IMR-90 (cell line): ENCODE data around the gene CRY2. TPM values are rescaled to one million over a fixed set of nuclear protein-coding genes. Genes with fewer than 3 reads are reported as not detected.

Source experiments
- ATAC-seq: fragments of 200-7000 bp; cut with Tn5 transposase; 2 replicates; pipeline ENCODE4 v1.9.1; 2020; ENCODE audit warnings: low read depth, mild to moderate bottlenecking, moderate library complexity
- BruUV-seq: library from RNA; stranded (reverse); fragments of 400-500 nt; replicated peaks from 2 replicates; lab custom pipeline; 2021; lab: Mats Ljungman, UMichigan
- CTCF ChIA-PET: fragments of 300-600 bp; formaldehyde crosslinking; extraction: SDS; loops from one replicate; lab custom pipeline; 2021; ENCODE audit warnings: antibody characterized with exemption; lab: Yijun Ruan, JAX
- POLR2A ChIA-PET: fragments of 300-600 bp; sonication (Branson Sonifier 250); formaldehyde crosslinking; loops from one replicate; lab custom pipeline; 2022; ENCODE audit warnings: antibody characterized with exemption; ENCODE audit not compliant: unreplicated experiment; lab: Charles Lee
- DNase-seq: peaks from one replicate; pipeline ENCODE4 v3.0.0; 2013
- H2AFZ ChIP-seq: replicated peaks from 2 replicates; pipeline ENCODE3; 2013; ENCODE audit warnings: low read length, mild to moderate bottlenecking; ENCODE audit not compliant: poor library complexity
- H2AK5ac ChIP-seq: 2 replicates; pipeline ENCODE4 v1.6.1; 2013; ENCODE audit warnings: low read depth, low read length, inconsistent platforms
- H2AK9ac ChIP-seq: replicated peaks from 2 replicates; pipeline ENCODE3; 2013; ENCODE audit warnings: mild to moderate bottlenecking, low read depth, low read length, moderate library complexity; ENCODE audit not compliant: poor library complexity
- H2BK120ac ChIP-seq: 2 replicates; pipeline ENCODE4 v1.6.1; 2013; ENCODE audit warnings: low read depth, low read length, inconsistent platforms
- H2BK15ac ChIP-seq: 3 replicates; pipeline ENCODE4 v1.6.1; 2013; ENCODE audit warnings: low read depth, low read length, inconsistent platforms
- H2BK20ac ChIP-seq: 2 replicates; pipeline ENCODE4 v1.6.1; 2013; ENCODE audit warnings: low read depth, mild to moderate bottlenecking, inconsistent platforms, low read length, moderate library complexity
- H2BK5ac ChIP-seq: 2 replicates; pipeline ENCODE4 v1.6.1; 2013; ENCODE audit warnings: mild to moderate bottlenecking, low read depth, low read length, inconsistent platforms; ENCODE audit not compliant: poor library complexity, severe bottlenecking
- H3K14ac ChIP-seq: replicated peaks from 2 replicates; pipeline ENCODE4 v1.6.1; 2013; ENCODE audit warnings: low read depth, low read length, inconsistent platforms
- H3K18ac ChIP-seq: 2 replicates; pipeline ENCODE4 v1.6.1; 2013; ENCODE audit warnings: low read depth, low read length, control low read depth
- H3K23ac ChIP-seq: 2 replicates; pipeline ENCODE4 v1.6.1; 2013; ENCODE audit warnings: low read depth, low read length, inconsistent platforms
- H3K27ac ChIP-seq: 2 replicates; pipeline ENCODE4 v1.5.1; 2013; ENCODE audit warnings: mild to moderate bottlenecking, control low read depth, low read length; ENCODE audit not compliant: insufficient read depth
- H3K27me3 ChIP-seq: 2 replicates; pipeline ENCODE4 v1.6.1; 2013; ENCODE audit warnings: low read length; ENCODE audit not compliant: control insufficient read depth, insufficient read depth
- H3K36me3 ChIP-seq: 2 replicates; pipeline ENCODE4 v1.6.1; 2013; ENCODE audit warnings: low read length, mixed read lengths; ENCODE audit not compliant: control insufficient read depth, insufficient read depth
- H3K4ac ChIP-seq: 2 replicates; pipeline ENCODE4 v1.6.1; 2013; ENCODE audit warnings: low read depth, low read length, inconsistent platforms
- H3K4me1 ChIP-seq: 2 replicates; pipeline ENCODE4 v1.6.1; 2013; ENCODE audit warnings: low read length, mixed read lengths; ENCODE audit not compliant: control insufficient read depth, insufficient read depth
- H3K4me2 ChIP-seq: 2 replicates; pipeline ENCODE4 v1.6.1; 2013; ENCODE audit warnings: low read depth, mild to moderate bottlenecking, control low read depth, low read length, moderate library complexity
- H3K4me3 ChIP-seq: 2 replicates; pipeline ENCODE4 v1.5.1; 2013; ENCODE audit warnings: low read depth, mild to moderate bottlenecking, control low read depth, low read length, moderate library complexity; ENCODE audit not compliant: insufficient read depth
- H3K56ac ChIP-seq: 2 replicates; pipeline ENCODE4 v1.6.1; 2013; ENCODE audit warnings: low read length, inconsistent platforms; ENCODE audit not compliant: insufficient read depth; ENCODE audit errors: extremely low read depth
- H3K79me1 ChIP-seq, 2 experiments: 2 replicates each; pipeline ENCODE4 v1.6.1; 2013; ENCODE audit warnings: low read length in 2 of 2, inconsistent platforms in 1 of 2, low read depth in 1 of 2
- H3K9ac ChIP-seq: 2 replicates; pipeline ENCODE4 v1.6.1; 2013; ENCODE audit warnings: low read depth, low read length, control low read depth
- H3K9me1 ChIP-seq: 2 replicates; pipeline ENCODE4 v1.6.1; 2013; ENCODE audit warnings: low read length, inconsistent platforms; ENCODE audit not compliant: insufficient read depth
- H3K9me3 ChIP-seq: 2 replicates; pipeline ENCODE4 v1.6.1; 2013; ENCODE audit warnings: low read length; ENCODE audit not compliant: control insufficient read depth, insufficient read depth
- H4K20me1 ChIP-seq: 2 replicates; pipeline ENCODE4 v1.6.1; 2013; ENCODE audit warnings: low read length, inconsistent platforms; ENCODE audit not compliant: insufficient read depth
- H4K5ac ChIP-seq: 2 replicates; pipeline ENCODE4 v1.6.1; 2013; ENCODE audit warnings: mild to moderate bottlenecking, low read depth, low read length, control low read depth
- H4K8ac ChIP-seq, 2 experiments: 2 replicates each; pipeline ENCODE4 v1.6.1; 2013; ENCODE audit warnings: low read depth in 2 of 2, low read length in 2 of 2, control low read depth in 1 of 2, inconsistent platforms in 1 of 2
- H4K91ac ChIP-seq: 2 replicates; pipeline ENCODE4 v1.6.1; 2013; ENCODE audit warnings: low read depth, low read length, inconsistent platforms; ENCODE audit not compliant: insufficient read depth
- CTCF ChIP-seq: conservative IDR thresholded peaks from 2 replicates; pipeline ENCODE4 v1.5.1; 2012; ENCODE audit warnings: mild to moderate bottlenecking, low read depth, low read length, improper control_type of control experiment
- ELK1 ChIP-seq: fragments of 150-350 bp; IDR thresholded peaks from 2 replicates; pipeline ENCODE4 v1.6.1; 2016; ENCODE audit warnings: low read depth, mild to moderate bottlenecking, low read length, moderate library complexity, borderline replicate concordance
- MAFK ChIP-seq: IDR thresholded peaks from 2 replicates; pipeline ENCODE4 v1.6.1; 2012; ENCODE audit warnings: low read depth, low read length, improper control_type of control experiment
- NFE2L2 ChIP-seq: fragments of 150-350 bp; IDR thresholded peaks from 2 replicates; pipeline ENCODE4 v1.6.1; 2016; ENCODE audit warnings: low read depth, mild to moderate bottlenecking, low read length
- POLR2A ChIP-seq: IDR thresholded peaks from 2 replicates; pipeline ENCODE4 v1.6.1; 2012; ENCODE audit warnings: mild to moderate bottlenecking, low read depth, low read length
- RCOR1 ChIP-seq: IDR thresholded peaks from 2 replicates; pipeline ENCODE4 v1.6.1; 2012; ENCODE audit warnings: mild to moderate bottlenecking, low read length, improper control_type of control experiment; ENCODE audit not compliant: insufficient replicate concordance
- RFX5 ChIP-seq: IDR thresholded peaks from 2 replicates; pipeline ENCODE4 v1.8.0; 2012; ENCODE audit warnings: low read depth, mild to moderate bottlenecking, low read length, moderate library complexity
- SMC3 ChIP-seq: fragments of 150-350 bp; IDR thresholded peaks from 2 replicates; pipeline ENCODE4 v1.6.1; 2016; ENCODE audit warnings: low read depth, mild to moderate bottlenecking, antibody characterized with exemption, low read length, moderate library complexity
- USF2 ChIP-seq: fragments of 150-350 bp; IDR thresholded peaks from 2 replicates; pipeline ENCODE4 v1.6.1; 2017; ENCODE audit warnings: mild to moderate bottlenecking, antibody characterized with exemption, low read length, low read depth
- WGBS, 2 experiments: methylation state at CpG; one replicate each; pipeline versions ENCODE4 v1.1.5 to v1.1.7; 2013; ENCODE audit warnings: missing lambda C conversion rate in 2 of 2; ENCODE audit not compliant: insufficient read length in 1 of 2; ENCODE audit errors: extremely low coverage in 2 of 2; 5-methylcytosine and 5-hydroxymethylcytosine counted together
- dilution Hi-C: fragments of 300-500 bp; cut with HindIII; formaldehyde crosslinking; loops from one replicate; pipeline ENCODE4 v1.14.3; 2018; ENCODE audit warnings: low sequenced_read_pairs; ENCODE audit not compliant: unreplicated experiment
- in situ Hi-C: fragments of 300-500 bp; cut with MboI; formaldehyde crosslinking; loops from 3 replicates; pipeline ENCODE4 v1.14.3; 2019; ENCODE audit warnings: low sequenced_read_pairs, inconsistent platforms, mixed read lengths
- intact Hi-C: fragments of 100-400 bp; cut with micrococcal nuclease; formaldehyde crosslinking; loops from 2 replicates; pipeline ENCODE4 v1.10.0; 2022
- polyA plus RNA-seq, 3 experiments: library from polyadenylated mRNA; depleted of rRNA; stranded (reverse); fragments of >200 nt; gene quantifications; 2 replicates each; pipeline ENCODE4 v1.2.3, GENCODE V29; 2012; ENCODE audit warnings: low replicate concordance in 1 of 3
- total RNA-seq: library from RNA; depleted of rRNA; stranded (reverse); fragments of >200 nt; gene quantifications from 2 replicates; pipeline ENCODE4 v1.2.3, GENCODE V29; 2012

The CRY2 gene
- total and polyA plus RNA-seq, 2 of the 4 experiments (the other 2 are of a cell fraction) = 12.2 to 13.1 TPM

GRCh38 chr11:45913514-45913913 is 66.2 kb downstream of the CRY2 start:
- H4K20me1 ChIP-seq = peaks cover 7% of the 10 kb centered on the region; the same call in 1 of the 2 replicates
- no peak overlapping the region for H4K8ac ChIP-seq
- H2AK9ac ChIP-seq = no peak overlapping the region
- H2BK20ac ChIP-seq = no peak overlapping the region
- H3K56ac ChIP-seq = no peak overlapping the region
- peaks cover 35% of the 10 kb centered on the region for H3K36me3 ChIP-seq
- no peak overlapping the region for H3K4me2 ChIP-seq
- no peak overlapping the region for H2AFZ ChIP-seq
- H3K23ac ChIP-seq = no peak overlapping the region
- no peaks in the 10 kb centered on the region for H3K9me3 ChIP-seq
- dilution Hi-C loops = no loop called here
- ChIA-PET CTCF (no interaction called here), POLR2A (no interaction called here)
- 0 out of 2 replicates have a peak, but pooled peaks cover 4% of the 10 kb centered on the region for H3K9me1 ChIP-seq
- H3K14ac ChIP-seq = no peak overlapping the region
- H3K9ac ChIP-seq = no peak overlapping the region
- in situ Hi-C loops = no loop called here
- H2BK15ac ChIP-seq = no peak overlapping the region
- no peak overlapping the region for H2BK120ac ChIP-seq
- BruUV-seq = no TSS peak
- no peak for TF ChIP-seq RFX5
- no peak for TF ChIP-seq USF2
- no peak for TF ChIP-seq ELK1
- TF ChIP-seq NFE2L2 = no peak
- no peak for TF ChIP-seq RCOR1
- no peak for TF ChIP-seq MAFK
- TF ChIP-seq SMC3 = no peak
- TF ChIP-seq POLR2A = no peak
- no peak for TF ChIP-seq CTCF
- no peaks in the 10 kb centered on the region for H3K4me1 ChIP-seq
- H4K5ac ChIP-seq = no peak overlapping the region
- no peaks in the 10 kb centered on the region for H3K27me3 ChIP-seq
- 100% methylated on average over 3 of the region's 19 CpGs; no CpG with 5 or more reads in 1 of the 2 experiments for WGBS, 2 experiments
- H3K18ac ChIP-seq = no peak overlapping the region
- no peak for DNase-seq
- no peak overlapping the region for H3K4me3 ChIP-seq
- no peak overlapping the region for H3K27ac ChIP-seq
- H3K79me1 ChIP-seq = peaks cover 18 to 32% of the 10 kb centered on the region in 2 experiments
- H2BK5ac ChIP-seq = no peak overlapping the region
- H3K4ac ChIP-seq = no peak overlapping the region
- H4K91ac ChIP-seq = no peak overlapping the region
- intact Hi-C loops = no loop called here
- no peak overlapping the region for H2AK5ac ChIP-seq
- ATAC-seq = no peak
